LoVo (cell line): ENCODE results near the gene PDK4.
A peak's percentile ranks its signal among the peaks of the same experiment; 100 is the strongest.

Experiments used
- DNase-seq: peaks from one replicate; pipeline ENCODE4 v3.0.0-alpha.2; 2016; ENCODE audit warnings: low spot score

Gene PDK4

GRCh38 chr7:95596198-95597063 lies at the start of gene PDK4:
TSS of gene PDK4 (minus strand) at chr7:95596516. CDS start at chr7:95596293, 223 bp downstream.
- DNase-seq: peak; percentile 91

- no peak for DNase-seq
These were observed 45.9 kb upstream of the PDK4 start for GRCh38 chr7:95642173-95642572.

- DNase-seq: no peak
These were observed 40.0 kb upstream of the PDK4 start for GRCh38 chr7:95636140-95636940.

DNA sequence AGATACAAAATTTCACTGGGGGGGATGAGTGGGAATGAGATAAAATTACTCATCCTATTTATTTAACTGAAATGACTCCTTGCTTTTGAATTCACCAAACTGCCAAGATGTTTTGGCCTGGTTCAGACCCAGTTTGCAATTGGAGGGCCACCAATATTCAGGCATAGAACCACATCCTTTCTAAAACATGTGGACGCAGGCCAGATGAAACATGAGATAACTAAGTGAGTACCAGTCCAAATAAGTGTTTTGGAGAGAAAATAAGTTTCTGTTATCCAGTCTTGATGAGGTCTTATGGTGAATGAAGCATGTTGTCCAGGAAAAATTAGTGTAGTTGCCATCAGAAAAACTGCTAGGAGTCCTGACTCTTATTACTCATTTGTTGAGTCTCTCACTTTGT lies 36.3 kb upstream of the PDK4 start:
- no peak for DNase-seq

DNA sequence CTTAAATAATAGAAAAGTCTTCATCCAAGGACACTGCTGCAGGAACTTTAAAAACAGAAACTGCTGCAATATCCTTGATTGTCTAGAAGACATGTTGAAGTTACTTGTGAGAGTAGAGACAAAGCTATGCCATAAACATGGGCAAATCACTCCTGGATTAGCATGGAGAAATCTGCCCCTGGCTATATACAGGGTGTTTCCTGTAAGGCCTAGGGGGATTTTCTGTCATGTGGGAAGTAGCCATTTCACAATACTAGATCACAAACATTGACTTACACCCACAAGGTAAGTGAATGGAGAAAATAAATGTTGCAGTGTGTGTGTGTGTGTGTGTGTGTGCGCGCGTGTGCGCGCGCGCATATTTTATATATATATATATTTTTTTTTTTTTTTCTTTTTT lies 35.2 kb upstream of the PDK4 start:
- no peak for DNase-seq

GRCh38 chr7:95630702-95631458 lies 34.6 kb upstream of the PDK4 start:
- DNase-seq: no peak

DNA sequence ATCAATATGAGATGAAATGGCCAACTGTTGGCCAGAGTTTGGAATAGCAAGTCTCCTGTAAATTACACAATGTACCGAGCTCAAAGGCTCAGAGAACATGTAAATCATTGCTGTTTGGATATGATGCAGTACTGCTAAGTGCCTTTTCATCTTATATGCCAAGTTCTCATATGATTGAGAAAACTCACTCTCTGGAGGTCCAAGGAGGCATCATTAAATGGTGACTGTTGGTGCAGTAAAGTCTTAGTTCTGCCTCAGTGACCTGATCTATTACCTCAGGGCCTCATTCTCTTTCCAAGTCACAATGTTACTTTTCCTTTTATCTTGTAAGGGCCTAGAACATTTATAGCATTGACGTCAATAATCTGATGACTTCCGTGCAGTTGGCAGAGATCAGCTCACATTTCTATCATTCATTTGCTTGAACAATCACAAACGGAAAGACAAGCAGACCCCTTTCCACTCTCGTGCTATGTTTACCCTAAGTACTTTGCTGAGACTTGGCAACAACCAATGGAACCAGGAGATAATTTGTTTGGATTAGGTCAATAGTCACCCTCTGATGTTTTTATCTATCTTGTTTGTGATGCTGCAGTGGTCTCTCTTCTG lies 32.6 kb upstream of the PDK4 start:
- no peak for DNase-seq

GRCh38 chr7:95623788-95624187 lies 27.5 kb upstream of the PDK4 start:
- DNase-seq: no peak

DNA sequence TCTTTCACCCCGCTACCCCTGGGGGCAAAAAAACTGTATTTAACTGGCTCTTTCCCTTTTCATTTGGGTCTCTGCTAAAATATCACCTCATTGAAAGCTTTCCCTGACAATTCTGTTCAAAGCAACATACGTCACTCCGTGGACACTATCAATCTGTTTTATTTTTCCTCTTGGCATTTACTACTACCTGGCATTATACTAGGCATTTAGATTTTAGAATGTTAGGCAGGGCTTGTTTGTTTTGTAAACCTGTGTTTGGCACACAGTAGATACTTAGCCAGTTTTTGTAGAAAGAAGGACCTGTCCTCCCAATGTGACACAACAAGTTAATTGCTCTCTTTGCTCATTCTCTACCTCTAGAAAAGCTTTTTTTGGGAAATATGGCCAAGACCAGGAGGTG lies 26.5 kb upstream of the PDK4 start:
- no peak for DNase-seq

GRCh38 chr7:95622001-95622549 lies 25.8 kb upstream of the PDK4 start:
- no peak for DNase-seq

DNA sequence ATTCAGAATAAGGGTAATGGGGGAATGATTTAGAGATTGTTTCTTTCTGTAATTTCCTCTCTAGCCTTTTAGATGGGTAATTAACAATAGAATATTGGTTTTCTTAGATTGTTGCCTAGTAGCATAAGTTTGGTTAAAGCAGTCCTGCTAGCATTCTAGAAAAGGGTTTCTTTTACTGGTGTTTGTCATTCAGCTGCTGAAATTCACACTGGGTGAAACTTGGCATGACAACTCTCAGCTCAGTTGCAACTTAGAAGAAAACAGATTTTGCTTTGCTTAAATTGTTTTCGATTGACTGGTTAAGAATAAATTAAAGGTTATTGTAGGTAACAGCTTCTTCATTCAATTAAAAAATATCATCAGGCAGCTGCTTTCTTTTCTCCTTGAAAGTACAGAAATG lies 25.1 kb upstream of the PDK4 start:
- no peak for DNase-seq

DNA sequence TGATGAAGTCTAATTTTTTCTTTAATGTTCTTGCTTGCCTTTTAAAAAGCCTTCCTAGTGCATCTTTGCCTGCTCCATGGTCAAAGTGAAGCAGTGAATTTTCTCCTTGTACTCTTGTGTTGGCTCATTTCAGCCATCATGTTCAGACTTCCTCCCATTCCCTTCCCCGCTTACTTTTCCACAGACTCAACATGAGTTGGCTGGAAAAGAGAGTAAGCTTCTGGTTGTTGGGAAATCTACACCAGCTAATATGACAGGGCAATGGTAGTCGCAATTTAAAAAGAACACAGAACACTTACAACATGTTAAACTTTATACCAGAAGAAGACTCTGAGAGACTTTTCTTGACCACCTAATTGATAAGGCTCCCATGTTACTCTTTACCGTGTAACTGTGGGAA lies 24.3 kb upstream of the PDK4 start:
- no peak for DNase-seq

- DNase-seq: no peak
These were observed 23.6 kb upstream of the PDK4 start for GRCh38 chr7:95619921-95620320.

- DNase-seq: no peak
These were observed 23.2 kb upstream of the PDK4 start for GRCh38 chr7:95619517-95619916.

GRCh38 chr7:95614442-95614940 lies 18.2 kb upstream of the PDK4 start:
- DNase-seq: no peak

DNA sequence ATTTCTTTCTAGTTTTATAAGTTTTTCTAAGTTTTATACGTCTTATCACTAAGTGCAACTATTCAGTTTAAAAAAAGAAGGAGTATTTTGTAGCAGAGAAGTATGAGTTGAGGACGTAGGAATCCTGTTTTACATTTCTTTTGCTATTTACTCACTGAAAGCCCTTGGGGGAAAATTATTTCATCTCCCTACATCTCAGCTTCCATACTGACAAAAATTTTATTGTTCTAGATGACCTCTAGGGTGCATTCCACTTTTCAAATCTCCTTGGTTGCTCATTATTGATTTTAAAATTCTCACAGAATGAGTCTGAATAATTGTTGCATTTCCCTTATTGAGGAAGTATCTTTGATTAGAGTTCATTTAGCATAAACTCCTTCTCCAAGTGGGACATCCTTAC lies 14.9 kb upstream of the PDK4 start:
- DNase-seq: no peak

DNA sequence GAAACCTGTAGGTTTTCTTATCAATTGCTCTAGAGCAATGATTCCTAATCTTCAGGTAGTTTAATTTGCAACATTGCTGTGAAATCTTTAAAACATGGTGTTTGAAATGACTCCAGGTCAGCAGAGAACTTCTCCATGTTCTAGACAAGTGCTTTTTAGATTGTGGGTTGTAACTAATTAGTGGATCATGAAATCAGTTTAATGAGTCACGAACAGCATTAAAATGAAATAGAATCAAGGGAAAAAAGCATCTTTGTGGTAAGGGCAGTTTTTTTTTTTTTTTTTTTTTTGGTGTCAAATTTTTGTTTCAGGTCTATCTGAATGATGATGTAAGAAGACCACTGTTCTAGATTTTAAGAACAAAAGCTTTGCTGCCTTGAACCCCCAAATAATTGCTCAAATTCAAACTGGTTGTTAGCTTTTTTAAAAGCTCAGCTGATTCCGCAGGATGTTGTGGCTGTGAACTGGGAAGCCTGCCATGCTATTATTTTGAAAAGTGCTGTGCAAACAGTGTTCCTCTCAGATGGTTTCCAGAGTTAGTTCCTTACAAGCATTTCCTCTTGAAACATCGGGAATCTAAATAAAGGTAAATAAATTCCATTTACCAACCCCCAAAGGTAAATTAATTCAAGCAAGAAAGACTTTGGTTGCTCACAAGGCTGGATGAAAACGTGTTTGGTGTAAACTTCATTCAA lies 13.1 kb upstream of the PDK4 start:
- DNase-seq: peak; percentile 47

- DNase-seq: peak; percentile 100
These were observed 12.2 kb upstream of the PDK4 start for GRCh38 chr7:95608359-95609173.

DNA sequence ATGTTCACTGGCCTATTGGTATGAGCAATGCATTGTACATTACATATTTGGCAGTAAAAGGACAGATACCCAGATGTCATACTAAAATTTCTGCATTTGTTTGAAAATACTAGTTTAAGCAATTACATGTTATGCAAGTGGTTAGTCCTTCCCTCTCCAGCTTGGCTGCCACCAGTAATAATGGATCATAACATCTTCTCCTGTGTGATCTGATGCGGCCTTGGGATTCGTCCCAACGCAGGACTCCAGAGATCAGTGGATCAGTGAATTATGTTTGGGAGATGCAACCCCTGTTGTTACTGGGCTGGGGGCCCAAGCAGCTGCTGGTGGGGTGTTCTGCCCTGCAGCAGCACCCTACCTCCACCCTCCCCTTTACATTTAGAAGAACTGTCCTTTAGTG lies 11.2 kb upstream of the PDK4 start:
- no peak for DNase-seq

DNA sequence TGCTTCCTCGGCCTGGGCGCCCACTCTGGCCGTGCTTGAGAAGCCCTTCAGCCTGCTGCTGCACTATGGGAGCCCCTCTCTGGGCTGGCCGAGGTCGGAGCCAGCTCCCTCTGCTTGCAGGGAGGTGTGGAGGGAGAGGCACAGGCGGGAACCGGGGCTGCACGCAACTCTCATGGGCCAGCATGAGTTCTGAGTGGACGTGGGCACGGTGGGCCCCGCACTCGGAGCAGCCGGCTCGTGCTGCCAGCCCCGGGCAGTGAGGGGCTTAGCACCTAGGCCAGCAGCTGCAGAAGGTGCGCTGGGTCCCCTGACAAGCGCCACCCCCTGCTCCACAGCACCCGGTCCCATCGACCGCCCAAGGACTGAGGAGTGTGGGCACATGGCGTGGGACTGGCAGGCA lies 9.0 kb upstream of the PDK4 start:
- no peak for DNase-seq
